CD4-positive, alpha-beta T cell treated with Interleukin-15 for 1 hour (primary cell): Measurements from ENCODE around the gene CCDC54.

Source experiments
- DNase-seq: peaks from one replicate; pipeline ENCODE4 v3.0.0-alpha.2; 2020

CCDC54 gene

DNA sequence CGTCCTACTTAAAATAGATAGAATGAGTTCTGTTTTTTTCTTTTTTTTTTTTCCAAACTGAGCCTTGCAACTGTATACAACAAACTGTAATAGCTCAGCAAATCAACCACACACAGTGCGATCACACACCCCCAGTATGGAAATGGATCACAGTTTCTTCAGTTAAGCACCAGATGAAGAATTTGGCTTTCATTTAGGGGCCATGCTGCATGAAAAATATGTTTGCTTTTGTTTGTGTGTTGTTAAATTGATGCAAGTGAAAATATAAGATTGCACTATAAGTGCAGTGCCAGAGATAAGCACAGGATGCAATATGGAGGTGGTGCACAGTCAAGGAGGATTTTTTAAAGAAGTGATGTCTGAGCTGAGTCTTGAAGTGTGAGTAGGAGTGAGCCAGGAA, 17.8 kb downstream of the CCDC54 start:
- no peak for DNase-seq

DNA sequence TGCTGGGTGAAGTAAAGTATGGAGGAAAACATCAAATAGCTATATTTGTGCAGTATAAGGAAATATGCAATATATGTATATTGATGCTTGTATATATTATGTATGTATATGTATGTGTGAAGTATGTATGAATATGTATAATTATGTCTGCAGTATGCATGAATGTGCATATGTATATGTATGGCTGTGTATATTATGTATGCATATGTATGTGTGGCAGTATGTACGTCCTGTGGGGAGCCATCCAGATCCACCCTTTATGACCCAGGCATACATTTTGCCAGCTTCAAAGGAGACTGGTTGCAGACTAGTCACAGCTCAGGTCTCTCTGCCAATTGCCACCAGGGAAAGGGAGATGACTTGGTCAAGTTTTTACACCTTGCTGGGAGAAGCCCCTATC, 24.1 kb downstream of the CCDC54 start:
- DNase-seq, result no peak

DNA sequence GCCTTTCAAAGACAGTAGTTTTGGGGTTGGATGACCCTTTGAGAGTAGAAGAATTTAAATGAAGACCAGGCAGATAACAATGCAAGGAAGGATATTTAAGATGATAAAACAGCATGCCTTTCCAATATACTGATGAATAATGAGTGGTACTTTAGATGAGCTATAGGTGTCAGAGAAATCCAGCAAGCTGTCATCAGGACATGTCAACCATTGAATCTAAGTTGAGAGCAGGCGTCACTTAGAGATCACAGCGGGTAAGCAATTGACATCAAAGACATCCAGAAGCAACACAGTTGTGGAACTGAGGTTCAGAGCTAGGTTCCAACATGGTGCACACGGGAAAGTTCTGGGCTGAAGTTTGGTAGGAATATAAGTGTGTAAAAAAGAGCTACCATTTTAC, 25.0 kb downstream of the CCDC54 start:
- no peak for DNase-seq

DNA sequence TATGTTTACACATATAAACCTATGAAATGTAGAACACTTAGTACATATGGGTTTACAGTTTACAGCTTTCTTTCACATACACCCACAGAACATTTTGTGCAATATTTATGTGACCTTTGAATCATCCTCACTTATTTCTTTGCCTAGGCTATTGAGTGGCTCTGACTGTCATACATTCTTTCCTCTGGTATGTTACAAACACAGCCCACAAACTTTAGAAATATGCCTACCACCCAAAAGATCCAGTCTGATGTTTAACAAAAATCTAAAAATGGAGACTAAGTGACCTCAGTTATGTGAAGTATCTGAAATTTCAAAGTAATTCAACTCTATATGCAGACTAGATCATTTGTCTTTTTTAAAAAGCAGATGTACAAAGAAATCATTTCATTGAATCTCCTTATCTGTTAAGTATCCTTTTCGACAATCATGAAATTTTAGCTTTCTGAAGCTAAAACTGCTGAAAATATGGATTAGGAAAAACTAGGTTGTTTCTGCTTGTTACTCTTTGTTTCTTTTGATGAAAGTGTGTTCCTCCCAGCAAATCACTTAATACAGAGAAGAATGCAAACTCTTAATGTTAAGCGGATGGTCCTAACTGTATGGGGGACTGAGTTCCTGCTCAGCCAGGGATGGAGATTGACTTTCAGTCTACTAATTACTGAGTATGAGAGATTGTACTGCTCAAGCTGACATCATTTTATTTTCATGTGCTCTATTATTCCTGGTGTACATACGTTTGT, 27.7 kb downstream of the CCDC54 start:
- DNase-seq, result no peak

DNA sequence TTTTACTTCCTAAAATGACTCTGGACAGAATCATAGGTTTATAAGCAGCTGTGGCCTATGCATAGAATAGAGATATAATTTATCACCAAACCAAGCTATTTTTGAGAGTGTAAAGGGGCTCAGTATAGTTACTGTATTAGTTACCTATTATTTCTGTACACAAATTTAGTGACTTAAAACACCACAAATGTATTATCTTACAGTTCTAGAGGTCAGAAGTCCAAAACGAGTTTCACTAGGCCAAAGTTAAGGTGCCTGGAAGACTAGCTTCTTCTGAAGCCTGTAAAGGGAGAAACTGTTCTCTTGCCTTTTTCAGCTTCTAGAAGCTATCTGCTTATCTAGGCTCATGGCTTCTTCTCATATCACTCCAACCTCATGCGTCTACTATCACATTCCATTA, 30.1 kb downstream of the CCDC54 start:
- DNase-seq, result no peak

DNA sequence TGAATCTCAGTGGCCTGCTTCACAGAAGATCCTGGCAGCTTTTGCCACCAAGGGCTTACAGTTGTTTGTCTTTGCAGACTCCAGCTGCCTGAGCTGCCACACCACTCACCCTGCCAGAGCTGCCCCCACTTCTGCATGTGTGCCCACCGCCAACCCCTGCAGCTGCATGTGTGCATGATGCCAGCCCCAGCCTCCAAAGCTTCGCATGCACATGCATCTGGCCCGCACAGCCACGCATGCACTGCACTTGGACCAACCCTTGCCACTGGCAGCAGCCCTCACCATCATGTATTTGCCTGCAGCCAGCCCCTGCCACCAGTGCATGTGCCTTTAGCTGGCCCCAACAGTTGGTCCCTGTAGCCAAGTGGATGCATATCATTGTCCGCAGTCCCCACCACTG, 31.3 kb downstream of the CCDC54 start:
- DNase-seq, result no peak

DNA sequence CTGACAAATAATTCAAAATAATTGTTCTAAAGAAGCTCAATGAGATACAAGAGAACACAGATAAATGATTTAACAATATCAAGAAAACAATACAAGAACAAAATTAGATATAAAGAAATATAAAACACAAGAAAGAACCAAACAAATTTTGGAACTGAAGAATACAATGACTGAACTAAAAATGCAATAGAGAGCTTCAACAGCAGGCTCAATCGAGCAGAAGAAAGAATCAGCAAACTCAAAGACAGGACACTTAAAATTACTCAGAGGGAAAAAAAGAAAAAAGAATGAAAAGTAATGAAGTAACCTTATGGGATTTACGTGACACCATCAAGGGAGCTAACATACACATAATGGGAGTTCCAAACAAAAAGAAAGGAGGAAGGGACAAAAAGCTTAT, 32.1 kb downstream of the CCDC54 start:
- DNase-seq, result no peak

DNA sequence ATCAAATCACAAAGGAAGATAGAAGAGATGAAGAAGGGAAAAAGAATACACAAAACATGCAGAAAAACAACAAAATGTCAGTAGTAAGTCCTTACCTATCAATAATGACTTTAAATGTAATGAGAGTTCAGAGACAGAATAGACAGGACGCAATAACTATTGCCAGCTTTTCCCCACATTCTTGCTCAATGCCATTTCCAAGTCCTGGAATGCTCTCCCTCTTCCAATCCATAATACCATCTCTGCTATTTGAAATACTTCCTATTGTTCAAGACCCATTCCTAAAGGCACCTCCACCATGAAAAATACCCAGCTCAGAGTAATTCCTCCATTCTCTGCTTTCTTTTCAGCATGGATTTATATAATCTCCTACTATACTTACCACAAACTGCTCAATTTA, 33.4 kb downstream of the CCDC54 start:
- DNase-seq, result no peak

DNA sequence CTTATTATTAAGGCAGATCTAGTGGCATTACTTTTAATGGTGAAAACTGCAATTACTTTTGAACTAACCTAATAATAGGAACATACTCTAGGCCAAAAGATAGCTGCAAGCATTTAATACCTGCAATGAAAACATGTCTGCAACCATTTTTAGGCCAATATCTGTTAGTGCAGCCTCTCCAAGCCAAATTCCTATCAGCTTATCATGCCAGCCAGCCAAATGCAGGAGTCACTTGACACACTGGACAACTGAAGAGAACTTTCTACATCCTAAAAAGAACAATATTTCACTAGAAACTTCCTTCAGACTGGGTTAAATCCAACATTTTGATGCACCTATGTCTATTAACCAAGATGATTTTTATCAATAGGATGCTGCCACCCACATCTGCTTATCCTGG, 33.8 kb downstream of the CCDC54 start:
- DNase-seq, result no peak

DNA sequence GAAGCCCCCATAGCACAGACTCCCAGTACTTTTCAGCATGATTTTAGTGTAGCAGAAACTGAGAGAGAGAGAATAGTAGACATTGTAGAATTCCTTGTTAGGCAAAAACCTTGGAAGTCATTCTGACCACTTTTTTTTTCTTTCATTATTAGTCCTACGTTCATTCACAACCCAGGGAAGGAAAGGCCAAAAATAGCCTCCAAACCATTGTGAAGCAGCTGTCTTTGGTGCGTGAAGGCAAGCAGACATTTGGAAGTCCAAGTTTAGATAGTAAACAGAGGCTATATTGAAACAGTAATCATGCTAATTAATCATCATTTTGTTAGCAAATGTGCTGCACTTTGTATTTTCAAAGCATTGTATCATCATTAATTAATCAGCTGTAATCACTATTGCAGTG, 34.5 kb downstream of the CCDC54 start:
- DNase-seq, result no peak

DNA sequence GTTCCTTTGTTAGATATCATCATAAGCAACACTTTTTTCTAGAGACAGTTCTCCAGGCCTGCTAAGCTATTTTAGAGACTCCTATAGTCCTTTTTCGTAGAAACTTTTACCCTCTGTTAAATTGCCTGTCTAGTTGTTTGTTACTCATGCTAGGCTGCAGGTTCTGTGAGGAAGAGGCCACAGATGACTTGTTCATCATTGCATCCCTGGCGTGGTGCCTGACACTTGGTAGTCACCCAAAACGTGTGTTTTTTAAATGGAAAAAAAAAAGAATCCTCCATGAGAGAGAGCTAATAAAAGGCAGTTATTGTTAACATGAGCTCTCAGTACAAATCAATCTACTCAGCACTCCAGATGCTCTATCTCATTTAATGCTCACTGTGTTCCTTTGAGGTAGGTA, 35.1 kb downstream of the CCDC54 start:
- DNase-seq, result no peak

DNA sequence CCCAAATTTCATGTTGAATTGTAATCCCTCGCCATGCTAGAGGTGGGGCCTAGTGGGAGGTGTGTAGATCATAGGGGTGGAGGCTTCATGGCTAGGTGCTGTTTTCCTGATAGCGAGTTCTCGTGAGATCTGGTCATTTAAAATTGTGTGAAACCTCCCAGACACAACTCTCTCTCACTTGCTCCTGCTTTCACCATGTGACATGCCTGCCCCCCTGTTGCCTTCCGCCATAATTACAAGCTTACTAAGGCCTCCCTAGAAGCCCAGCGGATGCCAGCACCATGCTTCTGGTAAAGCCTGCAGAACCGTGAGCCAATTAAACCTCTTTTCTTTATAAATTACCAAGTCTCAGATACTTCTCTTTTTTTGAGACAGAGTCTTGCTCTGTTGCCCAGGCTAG, 36.0 kb downstream of the CCDC54 start:
- no peak for DNase-seq

DNA sequence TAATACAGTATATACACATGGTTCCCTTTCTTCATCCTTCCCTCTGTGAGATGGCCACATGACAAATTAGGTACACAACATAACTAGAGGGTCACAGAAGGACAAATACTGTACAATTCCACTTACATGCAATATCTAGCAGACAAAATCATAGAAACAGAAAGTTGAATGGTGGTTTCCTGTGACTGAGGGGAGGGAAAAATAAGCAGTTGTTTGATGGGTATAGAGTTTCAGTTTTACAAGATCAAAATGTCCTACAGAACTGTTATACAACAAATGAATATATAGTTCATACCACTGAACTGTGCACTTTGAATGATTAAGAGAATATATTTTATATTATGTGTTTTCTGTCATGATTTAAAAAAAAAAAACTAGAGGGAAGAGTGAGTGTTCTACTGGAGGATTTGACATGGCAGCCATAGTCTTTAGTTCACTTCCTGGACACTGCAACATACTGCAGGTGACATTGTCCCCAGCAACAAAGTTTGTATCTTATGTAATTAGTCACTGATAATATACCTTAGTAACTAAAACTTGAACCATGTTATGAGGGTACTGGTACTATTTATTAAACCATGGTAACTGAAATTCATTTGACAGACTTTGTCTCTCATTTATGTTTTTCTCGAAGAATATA, 37.2 kb downstream of the CCDC54 start:
- DNase-seq, result no peak

DNA sequence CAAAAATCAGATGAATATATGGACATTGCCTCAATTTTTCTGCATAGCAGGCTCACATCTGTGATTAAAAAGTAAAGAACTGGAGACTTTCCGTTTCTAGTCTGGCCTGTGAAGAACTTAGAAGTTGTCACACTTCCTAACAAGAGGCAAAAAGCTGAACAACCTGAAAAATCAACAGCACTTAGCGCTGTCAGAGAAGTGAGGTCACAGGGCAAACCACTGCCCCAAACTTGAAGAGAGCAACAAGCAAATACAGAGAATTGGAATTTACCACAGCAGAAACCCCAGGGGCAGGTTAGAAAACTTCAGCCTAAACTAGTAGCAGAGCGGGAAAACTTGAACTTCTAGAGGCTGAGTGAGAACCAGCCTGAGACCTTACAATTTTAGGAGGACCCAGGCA, 38.9 kb downstream of the CCDC54 start:
- DNase-seq, result no peak

DNA sequence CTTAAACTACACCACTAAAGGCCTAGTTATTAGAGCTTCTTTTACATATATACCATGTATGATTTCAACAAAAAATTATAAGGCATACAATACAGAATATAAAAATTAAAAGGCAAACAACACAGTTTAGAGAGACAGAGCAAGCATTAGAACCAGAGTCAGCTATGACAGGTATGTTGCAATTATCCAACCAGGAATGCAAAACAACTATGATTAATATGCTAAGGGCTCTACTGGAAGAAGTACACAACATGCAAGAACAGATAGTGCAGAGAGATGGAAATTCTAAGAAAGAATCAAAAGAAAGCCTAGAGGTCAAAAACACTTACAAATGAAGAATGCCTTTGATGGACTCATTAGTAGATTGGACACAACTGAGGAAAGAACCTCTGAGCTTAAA, 39.6 kb downstream of the CCDC54 start:
- DNase-seq, result no peak

DNA sequence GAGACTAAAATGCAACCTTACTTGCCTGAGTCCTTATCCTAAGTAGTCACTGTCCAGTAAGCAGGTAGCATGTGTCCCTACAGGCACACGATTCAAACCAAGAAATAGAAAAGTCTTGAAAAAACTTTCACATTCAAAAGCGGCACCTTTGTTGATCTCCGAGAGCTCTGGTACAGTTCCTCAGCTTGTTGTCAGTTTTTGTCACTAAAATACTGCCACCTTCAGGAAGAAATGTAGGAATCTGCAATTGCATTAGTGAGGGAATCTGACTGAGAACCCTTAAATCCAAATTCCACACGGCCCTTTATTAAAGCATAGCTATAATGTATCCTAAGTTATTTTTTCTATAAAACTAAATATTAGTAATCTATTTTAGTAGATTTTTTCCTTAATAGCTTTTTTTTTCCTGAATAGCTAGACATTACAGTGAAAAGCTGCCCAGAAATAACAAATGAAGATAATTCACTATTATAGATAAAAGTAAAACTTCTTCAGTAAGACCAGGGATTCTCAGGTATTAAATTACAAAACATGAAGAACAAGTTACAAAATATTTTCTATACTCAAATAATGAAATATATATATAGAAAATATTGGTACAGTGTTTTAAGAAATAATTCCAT, 44.0 kb downstream of the CCDC54 start:
- DNase-seq, result no peak

DNA sequence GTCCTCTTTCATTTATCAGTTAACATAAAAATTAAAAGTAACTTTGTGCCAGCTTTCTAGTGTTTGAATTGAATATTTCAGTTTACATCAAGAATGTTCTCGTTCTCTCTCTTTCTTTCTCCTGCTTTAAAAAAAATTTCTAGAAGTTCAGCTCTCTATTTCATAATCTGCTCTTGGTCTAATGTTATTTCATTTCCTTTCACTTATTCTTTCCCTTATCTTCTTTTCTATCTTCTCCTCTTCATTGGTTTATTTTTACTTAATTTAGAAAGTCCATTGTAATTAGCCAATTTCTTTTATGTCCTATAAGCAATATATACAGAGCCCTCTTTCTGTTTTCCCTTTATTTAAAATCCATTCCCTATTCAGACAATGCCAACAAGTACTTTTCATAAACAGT, 44.6 kb downstream of the CCDC54 start:
- DNase-seq, result no peak

DNA sequence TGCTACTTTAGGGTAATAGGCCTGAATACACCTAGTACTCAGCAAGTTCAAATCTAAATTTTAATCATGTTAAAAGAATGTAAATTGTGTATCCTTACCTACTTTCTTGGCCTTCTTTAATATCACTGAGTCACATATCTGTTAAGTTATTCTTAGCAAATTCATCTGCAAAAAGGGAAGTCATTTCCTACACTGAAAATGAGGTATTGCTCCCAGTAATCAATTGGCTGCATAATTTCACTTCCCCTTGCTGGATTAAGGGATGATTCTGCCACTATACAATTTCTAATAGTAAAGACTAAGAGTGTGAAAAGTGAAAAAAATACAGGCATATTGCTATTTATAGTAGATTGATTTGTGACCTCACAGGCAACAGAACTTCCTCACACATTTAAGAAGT, 47.8 kb downstream of the CCDC54 start:
- no peak for DNase-seq

DNA sequence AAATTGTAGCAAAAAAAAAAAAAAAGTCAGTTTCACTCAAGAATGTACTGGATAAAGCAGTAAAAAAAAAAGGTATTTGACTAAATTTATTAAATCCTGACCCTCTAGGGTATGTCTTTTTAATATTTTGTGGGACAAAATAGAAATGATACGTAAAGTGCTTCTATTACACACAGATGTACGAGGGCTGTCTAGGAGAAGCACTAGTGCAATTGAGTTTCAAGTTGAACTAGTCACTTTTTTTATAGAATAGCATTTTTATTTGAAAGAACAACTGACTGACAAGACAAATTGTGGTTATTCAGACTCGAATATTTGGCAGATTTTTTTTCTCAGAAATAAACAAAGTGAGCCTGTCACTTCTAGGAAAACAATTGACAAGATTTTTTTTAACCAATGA, 49.0 kb downstream of the CCDC54 start:
- DNase-seq, result no peak
